Hematopoietic multipotent progenitor cell treated with erythropoietin and hydrocortisone succinate and interleukin-3 and kit ligand, for 8 days (in vitro differentiated cells): ENCODE data around the gene KCNQ1OT1.
A peak's percentile ranks its signal among the peaks of the same experiment; 100 is the strongest.

ENCODE experiments used
- DNase-seq: peaks from one replicate; pipeline ENCODE4 v3.0.0-alpha.2; 2015

KCNQ1OT1 gene

GRCh38 chr11:2699531-2700414 is at the start of gene KCNQ1OT1:
KCNQ1OT1 (minus strand) TSS chr11:2699994.
- peak; percentile 92 for DNase-seq

DNA sequence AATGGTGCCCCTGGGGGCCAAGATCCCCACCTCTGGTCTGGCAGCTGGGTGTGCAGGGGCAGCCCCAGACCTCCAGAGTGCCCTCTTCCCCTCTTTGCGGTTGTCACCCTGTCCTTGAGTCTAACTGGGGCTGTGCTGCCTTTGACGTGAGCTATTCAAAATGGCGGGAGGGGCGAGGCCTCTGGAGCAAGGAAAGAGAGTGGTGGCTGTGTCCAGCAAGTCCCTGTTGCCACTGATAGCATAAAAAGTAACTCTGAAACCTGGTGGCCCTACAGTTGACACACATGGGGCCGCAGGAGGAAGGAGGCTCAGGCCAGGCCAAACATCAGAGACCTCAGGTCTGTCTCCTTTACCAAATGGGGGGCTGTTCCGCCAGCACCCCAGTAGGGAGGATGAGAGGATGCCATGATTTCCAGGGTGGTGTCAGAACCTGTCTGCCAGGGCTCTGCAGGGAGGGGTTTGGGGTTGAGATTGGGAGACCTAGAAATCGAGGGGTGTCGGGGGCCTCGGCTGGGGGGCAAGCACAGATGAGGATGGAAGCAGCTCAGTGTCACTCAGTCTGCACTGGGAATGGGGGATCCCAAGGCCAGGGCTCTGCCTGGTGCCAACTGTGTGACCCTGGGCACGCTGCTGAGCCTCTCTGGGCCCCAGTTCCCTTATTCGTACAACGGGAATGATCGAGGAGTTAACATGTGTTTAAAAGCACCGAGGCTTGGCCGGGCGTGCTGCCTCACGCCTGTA is 49.2 kb upstream of the KCNQ1OT1 start:
- DNase-seq, result no peak

DNA sequence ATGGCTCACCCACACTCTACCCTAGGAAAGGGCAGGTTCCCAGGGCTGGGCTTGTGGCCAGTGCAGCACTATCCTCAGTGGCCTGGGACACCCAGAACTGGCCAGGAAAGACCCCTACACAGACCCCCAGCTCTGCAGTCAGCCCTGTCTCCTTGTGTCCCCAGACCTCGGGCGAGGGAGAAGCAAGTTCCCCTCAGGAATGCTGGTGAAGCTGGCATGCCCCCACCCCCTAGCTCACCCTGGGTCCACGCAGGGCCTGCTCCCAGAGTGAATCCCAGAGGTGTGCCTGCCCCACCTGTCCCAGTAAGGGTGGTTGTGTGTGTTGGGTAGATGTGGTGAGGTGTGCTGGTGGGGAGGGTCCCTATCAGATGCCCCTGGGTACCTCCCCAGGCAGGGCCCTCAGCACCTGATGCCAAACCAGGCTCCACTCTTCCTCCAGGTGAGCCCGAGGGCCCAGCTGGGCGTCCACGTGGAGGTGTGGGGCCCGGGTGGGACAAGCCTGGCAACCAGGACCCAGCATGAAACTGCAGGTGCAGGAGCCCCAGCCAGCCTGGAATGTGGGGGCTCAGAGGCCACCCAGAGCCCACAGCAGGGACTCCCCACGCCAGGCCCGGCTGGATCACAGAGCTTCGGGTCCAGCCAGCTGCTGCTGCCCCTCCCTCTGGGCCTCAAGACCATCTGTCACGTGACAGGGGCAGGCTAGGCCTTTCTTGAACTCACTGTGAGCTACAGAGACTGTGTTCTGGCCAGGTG is 48.4 kb upstream of the KCNQ1OT1 start:
- no peak for DNase-seq

DNA sequence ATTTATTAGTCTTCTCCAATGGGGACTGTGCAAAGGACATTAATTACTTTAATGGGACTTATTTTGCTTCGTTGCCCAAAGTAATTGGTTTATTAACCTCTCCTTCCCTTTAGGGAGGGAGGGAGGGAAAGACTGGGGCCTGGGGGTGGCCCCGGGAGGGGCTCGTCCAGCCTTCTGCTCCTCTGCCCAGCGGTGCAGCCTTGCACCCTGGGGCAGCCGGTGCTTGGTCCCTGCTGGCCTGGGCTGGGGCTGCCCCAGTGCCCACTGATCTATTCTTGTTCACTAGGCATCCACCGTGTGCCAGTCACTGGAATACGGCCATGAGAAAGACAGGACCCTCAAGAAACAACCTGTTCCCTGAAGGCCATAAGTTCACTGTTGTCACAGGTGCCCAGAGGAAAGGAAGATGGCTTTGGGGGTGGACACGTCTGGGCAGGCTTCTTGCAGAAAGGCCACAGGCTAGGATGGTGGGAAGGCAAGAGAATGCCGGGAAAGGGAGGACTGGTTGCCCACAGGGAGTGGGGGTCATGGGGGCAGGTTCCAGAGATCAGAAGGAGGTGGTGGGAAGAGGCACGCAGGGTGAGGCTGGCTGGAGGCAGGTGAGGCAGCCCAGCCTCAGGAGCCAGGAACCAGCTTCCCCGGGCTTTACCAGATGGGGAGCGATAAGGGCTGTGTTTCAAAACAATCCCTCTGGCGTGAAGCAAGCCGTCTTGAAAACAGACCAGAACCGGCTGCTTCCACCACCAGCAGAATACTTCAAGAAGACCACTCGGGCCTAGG is 47.6 kb upstream of the KCNQ1OT1 start:
- no peak for DNase-seq

DNA sequence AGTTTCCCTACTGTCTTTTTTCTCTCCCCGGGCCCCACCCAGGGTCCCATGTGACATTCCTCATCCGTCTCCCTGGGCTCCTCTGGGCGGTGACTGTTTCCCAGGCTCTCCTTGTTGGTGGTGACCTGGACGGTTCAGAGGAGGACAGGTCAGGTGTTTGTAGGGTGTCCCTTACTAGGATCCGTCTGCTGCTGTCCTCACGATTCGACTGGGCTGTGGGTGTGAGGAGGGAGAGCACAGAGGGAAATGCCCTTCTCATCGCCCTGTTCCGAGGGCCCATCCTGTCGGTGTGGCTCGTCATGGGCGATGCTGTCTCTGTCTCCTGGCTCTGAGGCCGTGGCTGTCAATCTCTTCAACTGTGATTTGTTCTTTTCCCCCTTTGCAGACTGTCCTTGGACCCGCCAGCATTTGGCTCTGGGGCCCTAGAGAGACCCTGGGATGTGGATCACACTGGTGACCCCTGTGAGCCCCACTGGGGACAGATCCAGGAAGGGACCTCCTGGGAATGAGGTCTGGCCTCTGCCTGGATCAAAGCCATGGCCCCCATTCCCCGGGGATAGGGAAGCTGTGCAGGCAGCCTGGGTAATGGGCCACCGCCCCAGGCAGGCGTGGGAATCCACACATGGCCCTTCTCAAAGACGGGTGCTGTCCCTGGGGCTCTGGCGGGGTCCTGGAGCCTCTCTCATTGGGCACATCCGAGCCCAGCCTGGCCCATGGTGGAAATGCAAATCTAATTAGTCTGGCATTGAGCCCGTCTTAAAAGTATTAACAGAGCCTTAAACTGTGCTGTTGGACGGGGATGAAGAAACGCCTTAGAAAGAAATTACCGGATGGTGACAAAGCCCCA is 46.8 kb upstream of the KCNQ1OT1 start:
- DNase-seq, result no peak

DNA sequence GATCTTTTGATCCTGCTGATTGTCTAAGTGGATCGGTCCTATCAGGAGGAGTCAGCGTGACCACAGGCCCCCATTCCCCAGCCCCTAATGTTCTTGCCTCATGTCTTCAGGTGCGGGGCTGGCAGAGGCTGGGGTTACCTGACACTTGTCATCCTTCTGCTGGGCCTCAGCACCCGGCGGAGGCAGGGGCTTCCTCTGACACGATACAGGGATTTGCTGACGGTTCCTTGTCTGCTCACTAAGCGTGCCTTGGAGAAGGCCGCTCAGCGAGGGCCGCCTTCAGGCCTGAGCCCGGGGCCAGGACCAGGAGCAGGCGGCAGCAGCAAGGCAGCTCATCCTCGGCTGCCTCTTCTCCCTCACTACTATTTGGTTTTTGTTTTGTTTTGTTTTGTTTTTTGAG is 45.7 kb upstream of the KCNQ1OT1 start:
- DNase-seq, result no peak

DNA sequence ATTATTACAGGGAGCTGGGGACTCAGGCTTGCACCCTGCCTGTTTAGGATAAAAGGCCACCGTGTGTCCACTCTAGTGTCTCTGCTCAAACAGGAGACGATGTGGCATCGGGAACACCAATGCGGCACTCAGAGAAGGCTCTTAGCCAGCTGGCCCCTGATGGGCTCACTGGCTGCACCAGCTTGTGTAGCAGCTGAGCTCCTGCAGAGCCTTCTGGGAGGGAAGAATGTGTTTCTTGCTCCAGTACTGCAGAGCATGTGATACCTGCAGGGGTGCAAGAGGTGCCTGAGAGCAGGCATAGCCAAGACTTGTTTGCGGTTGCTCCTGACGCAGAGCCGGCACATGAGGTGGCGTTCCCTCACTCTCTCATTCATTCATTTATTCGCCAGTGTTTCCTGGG is 44.4 kb upstream of the KCNQ1OT1 start:
- DNase-seq, result no peak

DNA sequence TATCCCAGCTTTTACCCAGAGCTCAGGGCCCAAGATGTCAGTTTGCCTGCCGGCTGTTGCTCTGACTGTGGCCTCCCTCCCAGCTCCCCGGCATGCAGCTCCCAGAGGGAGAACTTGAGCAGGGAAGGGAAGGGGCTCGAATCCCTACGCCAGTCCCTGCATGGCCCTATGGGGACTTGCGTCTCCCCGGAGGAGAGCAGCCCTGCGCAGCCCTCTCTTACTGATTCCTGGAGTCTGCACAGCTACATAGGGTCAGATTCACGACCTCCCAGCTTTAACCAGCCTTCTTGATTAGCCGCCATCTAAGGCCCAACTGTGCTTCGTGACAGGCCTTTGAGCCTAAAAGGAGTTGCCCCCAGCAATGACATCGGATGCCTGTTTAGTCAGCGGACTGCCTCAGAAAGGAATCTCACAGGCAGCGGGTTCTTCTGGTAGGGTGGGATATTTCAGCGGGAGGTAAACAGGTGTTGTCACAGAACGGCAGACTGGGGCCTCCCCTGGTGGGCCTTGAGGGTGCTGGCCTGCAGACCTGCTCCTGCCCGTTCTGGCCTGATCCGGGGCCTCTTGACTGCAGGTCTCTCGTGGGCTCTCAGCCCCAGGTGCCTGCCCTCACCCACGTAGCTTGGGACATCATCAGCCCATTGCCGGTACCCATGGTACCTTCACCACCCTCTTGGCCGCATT is 43.8 kb upstream of the KCNQ1OT1 start:
- no peak for DNase-seq

DNA sequence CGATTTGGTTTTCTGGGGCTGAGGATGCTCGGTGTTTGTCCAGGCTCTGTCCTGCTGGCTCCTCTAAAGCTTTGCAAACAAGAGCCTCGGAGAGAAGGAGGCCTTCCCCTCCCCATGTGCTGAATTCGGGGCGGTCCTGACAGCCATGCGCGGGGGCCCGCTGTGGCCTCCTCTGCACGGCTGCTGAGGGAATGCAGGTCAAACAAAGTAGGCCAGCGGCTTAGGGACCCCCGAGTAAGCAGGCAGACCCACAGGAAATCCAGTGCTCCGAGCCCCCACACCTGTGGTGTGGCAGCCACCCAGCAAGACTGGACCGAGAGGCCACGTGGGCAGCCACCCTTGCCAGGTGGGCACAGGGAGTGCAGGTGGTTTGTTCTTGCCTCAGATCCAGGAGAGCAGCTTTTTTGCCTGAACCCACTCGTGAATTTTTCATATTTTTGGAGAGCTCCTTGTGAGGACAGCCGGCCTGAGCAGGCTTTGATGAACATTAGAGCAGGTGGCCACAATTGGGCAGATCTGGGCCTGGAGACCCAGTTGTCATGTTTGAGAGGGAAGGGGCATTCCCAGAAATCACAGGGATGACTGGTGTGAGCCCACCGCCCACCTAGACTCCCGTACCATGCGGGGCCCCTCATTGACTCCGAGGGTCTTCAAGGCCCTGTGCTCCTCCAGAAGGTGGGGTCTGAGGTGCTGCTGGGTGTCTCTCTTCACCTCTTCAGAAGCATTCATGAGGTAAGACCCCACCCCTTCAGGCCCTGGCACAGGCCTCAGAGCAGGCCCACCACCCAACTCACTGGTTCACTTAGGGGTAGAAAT is 43.0 kb upstream of the KCNQ1OT1 start:
- no peak for DNase-seq

DNA sequence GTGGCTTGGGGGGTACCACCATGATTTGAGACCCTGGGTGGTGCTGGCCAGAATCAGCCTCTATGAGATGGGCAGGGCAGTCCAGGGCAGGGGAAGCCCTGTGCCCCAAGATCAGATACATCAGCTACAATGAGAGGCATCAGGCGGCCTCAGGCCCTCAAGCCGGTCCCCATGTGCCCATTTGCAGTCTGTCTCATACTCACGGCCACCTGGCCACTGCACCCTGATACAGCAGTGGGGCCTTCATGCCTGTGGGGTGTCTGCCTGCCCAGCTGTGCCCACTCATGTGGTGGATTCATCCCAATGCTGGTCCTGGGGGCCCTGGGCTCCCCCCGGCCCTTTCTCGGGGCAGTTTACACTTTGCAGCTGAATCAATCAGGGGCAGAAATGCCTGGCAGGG is 42.4 kb upstream of the KCNQ1OT1 start:
- DNase-seq, result no peak

GRCh38 chr11:2741377-2742131 is 41.8 kb upstream of the KCNQ1OT1 start:
- DNase-seq, result no peak

GRCh38 chr11:2741006-2741376 is 41.2 kb upstream of the KCNQ1OT1 start:
- no peak for DNase-seq

- no peak for DNase-seq
These were observed 40.6 kb upstream of the KCNQ1OT1 start for GRCh38 chr11:2740275-2740940.

- DNase-seq, result no peak
These were observed 39.9 kb upstream of the KCNQ1OT1 start for GRCh38 chr11:2739531-2740274.

- peak; percentile 61 for DNase-seq
These were observed 39.0 kb upstream of the KCNQ1OT1 start for GRCh38 chr11:2738551-2739431.

DNA sequence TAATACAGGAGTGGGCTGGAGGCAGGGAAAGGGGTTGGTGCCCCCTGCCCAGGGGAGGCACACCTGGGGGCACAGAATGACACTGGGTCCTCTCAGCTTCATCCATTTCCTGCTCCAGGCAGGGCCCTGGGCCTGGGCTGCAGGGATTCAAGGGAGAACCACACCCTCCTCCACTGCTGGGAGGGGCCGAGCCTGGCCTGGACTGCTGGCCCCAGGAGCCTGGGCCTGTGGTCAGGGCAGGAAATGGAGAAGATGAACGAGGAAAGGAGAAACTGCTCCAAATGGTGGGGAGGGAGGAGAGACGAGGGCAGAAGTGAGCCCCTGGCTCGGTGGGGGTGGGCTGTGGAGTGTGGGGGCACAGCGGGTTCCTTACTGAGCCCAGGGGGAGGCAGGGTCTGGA is 38.1 kb upstream of the KCNQ1OT1 start:
- DNase-seq, result no peak

DNA sequence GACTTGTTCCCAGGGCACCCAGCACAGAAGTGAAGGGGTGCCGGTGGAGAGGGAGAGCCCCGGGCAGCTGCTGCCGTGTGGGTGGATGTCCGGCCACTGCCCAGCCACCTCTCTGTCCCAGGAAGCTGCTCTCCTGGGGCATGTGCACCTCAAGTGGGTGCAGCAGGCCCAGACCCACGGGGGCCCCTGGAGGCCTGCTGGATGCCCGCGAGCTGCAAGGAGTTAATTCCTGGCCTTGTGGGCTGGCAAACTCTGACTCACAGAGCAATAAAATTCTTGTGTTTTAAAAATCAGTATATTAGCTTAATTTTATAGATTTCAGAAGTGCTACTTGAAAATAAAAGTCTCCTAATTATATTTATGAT is 37.4 kb upstream of the KCNQ1OT1 start:
- no peak for DNase-seq
